Measurements from ENCODE around the gene MEMO1.

GRCh38 chr2:31992934-31993333, 17.9 kb downstream of the MEMO1 start:
- TF ChIP-seq EP300 (IDR thresholded peaks at IDR 0.05) (no peak), CTCF (IDR thresholded peaks at IDR 0.05) (no peak), POLR2A (IDR thresholded peaks at IDR 0.05) (no peak)
